ENCODE results near the gene FAM47A. TPM values are rescaled to one million over a fixed set of nuclear protein-coding genes. Genes with fewer than 3 reads are reported as not detected.

The FAM47A gene
- total RNA-seq (2014; rRNA removed; shearing (Covaris generic)), result not detected in 2 replicates

DNA sequence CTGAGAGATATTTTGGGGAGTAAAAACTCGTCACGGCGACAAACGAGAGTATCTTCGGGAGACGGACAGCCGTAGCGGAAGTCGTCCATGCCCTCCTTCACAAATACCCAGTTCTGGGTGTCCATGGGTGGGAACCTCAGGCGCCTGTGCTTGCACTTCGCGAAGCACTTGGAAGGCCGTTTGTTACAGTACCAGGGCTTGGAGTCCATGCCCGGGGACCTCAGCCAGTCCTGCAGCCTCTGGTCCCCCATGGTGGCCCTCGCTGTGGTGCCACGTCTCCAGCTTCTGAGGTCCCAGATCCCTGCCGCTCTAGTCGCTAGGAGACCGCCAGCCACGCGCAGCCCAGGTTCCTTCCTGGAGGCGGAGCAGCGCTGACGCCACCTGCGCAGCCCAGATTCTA is at the start of gene FAM47A:
Gene FAM47A (minus strand): TSS at position 287 of the 400 bp plus-strand sequence. CDS start 36 bp downstream, at position 251.
- no peak for DNase-seq (ENCODE audit: low read depth)

DNA sequence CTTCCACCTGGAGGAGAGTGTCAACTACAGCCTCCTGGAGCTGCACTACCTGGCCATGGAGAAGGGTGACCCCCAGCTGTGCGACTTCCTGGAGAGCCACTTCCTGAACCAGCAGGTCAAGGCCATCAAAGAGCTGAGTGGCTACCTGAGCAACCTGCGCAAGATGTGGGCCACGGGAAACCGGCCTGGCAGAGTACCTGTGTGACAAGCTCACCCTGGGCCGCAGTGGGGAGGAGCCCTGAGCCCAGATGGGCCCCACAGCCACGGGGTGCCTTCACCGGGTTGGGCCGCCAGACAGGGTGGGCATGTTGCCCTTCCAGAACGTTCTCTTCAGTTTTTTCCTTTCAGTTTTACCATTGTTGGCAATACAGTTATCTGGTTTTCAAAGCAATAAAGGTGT is 15.2 kb upstream of the FAM47A start:
- DNase-seq (ENCODE audit: low read depth), result no peak

DNA sequence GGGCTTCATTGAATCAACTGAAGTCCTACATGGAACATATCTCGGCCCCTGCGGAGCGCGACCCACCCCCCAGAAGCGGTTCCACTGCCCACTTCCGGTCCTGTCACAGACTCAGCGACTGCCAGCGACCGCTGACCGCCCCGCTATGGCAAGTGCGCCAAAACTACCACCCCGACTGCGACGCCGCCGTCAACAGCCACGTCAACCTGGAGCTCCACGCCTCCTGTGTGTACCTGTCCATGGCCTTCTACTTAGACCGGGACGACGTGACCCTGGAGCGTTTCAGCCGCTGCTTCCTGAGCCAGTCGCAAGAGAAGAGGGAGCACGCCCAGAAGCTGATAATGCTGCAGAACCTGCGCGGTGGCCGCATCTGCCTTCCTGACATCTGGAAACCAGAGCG is 14.8 kb upstream of the FAM47A start:
- DNase-seq (ENCODE audit: low read depth), result no peak

DNA sequence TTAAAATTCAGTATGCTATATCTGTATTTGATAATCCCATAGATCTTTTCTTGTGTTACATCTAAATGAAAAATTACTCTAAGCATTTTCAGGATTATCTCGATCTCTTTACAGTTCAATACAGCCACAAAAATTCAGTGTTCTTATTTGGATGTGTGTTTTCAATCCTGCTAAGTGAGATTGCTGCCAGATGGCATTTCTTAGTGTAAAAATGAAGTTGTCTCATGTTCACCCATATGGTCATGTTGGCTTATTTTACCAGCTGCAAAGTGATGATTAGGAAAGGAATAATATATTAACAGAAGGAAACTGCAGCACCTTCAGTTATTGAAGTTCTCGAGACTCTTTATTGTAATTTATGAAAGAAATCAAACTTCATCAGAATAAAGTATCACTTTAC is 12.1 kb upstream of the FAM47A start:
- no peak for DNase-seq (ENCODE audit: low read depth)

DNA sequence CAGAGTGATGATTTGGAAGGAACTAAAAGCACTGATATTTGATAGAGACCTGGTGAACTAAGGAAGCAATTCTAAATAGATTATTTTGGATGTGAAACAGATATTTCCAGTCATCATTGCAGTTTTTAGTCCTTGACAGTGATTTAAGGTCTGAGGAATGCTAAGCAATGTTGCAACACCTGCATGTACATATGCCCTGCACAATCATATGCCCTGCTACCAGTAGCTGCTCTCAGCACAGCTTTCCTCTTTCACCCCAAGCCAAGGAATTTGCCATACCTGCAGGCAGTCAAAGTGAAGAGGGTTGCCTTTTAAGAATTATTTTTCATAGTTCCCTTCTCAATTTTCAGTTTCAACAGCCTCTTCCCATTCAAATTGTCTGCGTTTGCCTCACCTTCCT is 8.7 kb upstream of the FAM47A start:
- DNase-seq (ENCODE audit: low read depth), result no peak

DNA sequence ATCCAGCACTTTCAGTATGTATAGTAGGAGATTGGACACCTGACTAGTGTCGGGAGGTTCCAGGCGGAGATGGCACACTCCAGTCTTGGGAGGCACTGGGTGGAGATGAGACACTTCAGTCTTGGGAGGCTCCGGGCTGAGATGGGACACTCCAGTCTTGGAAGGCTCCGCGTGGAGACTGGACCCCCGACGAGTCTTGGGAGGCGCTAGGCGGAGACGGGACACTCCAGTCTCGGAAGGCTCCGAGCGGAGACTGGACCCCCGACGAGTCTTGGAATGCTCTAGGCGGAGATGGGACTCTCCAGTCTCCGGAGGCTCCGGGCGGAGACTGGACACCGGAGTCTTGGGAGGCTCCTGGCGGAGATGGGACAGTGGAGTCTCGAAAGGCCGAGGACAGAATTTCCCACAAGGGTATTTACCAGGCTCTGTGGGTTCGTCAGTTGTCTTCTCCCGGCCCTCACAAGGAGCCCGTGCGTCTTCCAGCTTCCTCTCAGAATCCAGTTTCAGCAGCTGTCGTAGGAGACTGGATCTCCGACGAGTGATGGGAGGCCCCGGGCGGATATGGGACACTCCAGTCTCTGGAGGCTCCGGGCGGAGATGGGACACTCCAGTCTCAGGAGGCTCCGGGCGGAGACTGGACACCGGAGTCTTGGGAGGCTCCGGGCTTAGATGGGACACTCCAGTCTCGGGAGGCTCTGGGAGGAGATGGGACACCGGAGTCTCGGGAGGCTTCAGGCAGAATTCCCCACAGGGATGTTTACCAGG is 952 bp downstream of the FAM47A start:
- DNase-seq (ENCODE audit: low read depth), result no peak

DNA sequence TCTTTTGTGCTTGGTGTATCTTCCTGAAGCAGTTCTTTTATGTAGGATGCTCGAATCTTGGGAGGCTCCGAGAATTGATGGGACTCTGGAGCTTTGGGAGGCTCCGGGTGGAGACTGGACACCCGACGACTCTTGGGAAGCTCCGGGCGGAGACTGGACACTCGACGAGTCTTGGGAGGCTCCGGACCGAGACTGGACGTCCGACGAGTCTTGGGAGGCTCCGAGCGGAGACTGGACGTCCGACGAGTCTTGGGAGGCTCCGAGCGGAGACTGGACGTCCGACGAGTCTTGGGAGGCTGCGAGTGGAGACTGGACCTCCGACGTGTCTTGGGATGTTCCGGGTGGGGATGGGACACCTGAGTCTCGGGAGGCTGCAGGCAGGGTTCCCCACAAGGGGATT is 1.6 kb downstream of the FAM47A start:
- no peak for DNase-seq (ENCODE audit: low read depth)

DNA sequence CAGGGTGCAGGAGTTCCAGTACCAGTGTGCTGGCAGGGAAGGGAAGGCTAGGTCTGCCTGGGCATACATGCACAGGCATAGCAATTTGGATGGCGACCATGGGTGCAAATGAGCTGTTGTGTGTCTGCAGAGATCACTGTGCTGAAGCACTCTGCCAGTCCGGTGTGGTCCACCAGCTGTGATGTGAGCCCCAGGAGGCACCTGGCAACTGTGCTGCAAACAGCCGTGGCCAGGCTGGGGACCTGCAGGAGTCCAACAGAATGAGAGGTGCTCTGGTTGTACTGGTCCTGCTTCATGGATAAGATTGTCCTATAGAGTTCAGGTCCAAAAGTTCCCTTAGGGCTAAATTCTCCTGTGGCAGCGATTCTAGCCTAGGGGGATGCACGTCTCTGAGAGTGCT is 6.1 kb downstream of the FAM47A start:
- DNase-seq (ENCODE audit: low read depth), result no peak

DNA sequence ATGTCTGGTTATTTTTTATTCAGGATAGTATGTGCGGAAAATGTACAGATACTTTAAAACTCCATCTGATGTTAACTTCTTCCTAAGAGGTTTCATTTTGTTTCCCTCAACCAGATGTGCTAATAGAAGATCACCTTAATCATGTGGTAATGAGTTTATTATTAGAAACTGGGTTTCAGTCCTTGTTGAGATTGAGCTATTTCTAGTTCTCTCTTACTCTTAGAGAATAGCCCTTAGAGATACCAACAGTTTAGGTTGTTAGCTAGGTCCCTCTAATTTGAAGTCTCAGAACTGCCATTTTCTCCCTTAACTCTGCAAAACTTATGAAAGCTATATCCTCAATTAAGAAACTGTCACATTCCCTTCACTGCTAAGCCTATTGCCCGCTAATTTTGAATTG is 13.0 kb downstream of the FAM47A start:
- no peak for DNase-seq (ENCODE audit: low read depth)

DNA sequence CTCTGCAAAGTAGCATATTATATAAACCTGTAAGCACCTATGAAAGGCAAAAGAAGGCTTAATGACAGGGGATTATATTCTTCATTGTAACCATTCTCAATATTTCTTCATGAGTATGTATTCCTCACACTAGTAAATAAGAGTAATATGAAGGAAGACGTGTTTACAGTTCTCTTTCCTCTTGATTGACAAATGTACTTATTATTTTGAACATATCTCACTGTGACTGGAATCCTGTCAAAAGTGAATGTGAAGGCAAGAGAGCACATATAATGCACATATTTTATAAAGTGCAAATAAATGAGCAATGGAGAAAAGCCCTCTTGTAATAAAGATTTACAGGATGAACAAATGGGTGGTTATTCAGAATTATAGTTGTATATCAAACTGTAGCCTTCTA is 19.7 kb downstream of the FAM47A start:
- no peak for DNase-seq (ENCODE audit: low read depth)

All from M059J (cell line).